Measurements from ENCODE around the gene RBM18.
A peak's percentile ranks its signal among the peaks of the same experiment; 100 is the strongest.

The RBM18 gene

DNA sequence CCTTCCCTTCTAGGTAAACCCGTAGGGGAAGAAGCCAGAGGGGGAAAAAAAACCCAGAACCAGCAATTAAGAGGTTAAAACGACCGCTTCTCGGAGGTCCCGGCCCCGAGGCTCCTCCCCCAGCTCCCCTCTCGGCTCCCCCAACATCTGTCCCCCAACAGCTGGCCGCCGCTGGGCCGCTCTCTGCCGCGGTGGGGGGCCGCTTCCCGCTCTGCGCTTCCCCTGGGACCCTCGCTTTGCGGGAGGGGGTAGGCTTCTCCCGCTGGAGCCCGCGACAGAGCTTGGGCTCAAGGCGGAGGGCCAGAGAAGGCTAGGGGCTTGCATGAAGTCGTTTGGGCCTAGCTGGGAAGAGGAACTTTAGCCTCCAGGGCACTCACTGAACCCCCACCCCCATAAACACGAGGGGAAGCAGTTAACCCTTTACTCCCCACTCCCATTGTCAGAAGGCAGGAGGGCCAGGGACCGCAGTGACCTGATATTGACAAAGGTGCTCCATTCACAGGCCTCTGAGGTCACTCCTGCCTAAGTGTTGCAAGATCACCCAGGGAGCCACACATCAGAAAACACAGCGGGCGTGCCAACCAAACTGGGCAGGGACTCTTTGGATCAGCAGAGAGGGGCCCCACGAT is 43.3 kb downstream of the RBM18 start:
- DNase-seq (ENCODE audit: low read depth), result no peak

DNA sequence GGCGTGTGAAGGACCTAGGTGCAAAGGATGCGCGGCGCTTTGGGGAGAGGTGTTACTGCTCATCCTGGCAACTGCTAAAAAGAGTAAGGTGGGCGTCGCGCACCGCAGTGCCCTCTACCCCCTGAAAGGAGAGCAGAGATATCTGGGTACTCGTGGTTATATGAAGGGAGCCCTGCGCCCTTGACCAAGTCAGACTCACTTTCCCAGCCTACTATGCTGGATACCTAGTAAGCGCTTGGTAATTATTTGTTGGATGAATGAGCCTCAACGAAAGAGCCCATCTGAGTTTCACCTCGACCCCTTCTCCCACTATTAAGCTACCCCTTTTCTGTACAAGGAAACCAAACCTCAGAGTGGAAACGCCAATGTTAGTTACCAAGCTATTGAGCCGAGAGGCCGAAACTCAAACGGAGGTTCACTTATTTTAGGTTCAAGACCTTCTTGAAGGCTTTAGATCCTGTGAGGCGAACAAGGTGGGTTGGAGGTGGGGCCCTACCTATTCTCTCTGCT is 43.9 kb downstream of the RBM18 start:
- DNase-seq (ENCODE audit: low read depth), result no peak

- no peak for DNase-seq (ENCODE audit: low read depth)
Measured at GRCh38 chr9:122219856-122220672, 44.6 kb downstream of the RBM18 start.

- no peak for DNase-seq (ENCODE audit: low read depth)
Measured at GRCh38 chr9:122218935-122219855, 45.4 kb downstream of the RBM18 start.

DNA sequence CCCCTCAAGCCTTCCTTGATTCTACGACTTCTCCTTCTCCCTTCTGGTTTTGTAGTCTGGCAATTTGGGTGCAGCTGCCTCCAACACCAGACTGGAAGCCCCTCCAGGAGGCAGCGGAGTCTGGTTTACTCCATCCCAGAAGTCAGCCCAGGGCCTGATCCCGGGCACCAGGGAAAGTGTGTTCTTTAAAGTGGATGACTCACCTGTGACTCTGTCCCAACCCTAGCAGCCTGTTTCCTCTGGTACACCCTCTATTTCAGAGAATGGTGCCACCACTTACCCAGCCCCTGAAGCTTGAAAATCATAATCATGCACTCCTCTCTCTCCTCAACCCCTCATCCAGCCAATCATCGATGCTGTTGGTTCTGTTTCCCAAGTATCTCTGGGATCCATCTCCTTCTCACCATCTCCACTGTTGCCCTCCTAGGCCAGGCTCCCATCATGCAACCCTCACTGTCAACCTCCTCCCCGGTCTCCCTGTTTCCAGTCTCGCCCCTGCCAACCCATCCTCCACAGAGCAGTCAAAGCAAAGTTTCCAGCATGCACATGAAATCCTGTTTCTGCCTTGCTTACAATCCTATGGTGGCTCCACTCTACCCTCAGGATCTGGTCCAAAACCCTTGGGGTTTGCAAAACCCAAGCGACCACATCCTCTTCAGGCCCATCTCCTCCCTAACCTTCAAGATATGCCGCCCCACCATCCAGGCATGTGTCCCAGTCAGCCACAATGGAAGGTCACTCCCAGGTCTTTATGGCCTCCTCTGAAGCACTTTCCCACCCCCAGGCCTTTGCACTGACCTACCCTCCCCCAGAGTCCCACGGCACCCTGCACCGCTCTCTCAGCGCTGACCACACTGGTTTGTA is 46.3 kb downstream of the RBM18 start:
- DNase-seq (ENCODE audit: low read depth), result no peak

DNA sequence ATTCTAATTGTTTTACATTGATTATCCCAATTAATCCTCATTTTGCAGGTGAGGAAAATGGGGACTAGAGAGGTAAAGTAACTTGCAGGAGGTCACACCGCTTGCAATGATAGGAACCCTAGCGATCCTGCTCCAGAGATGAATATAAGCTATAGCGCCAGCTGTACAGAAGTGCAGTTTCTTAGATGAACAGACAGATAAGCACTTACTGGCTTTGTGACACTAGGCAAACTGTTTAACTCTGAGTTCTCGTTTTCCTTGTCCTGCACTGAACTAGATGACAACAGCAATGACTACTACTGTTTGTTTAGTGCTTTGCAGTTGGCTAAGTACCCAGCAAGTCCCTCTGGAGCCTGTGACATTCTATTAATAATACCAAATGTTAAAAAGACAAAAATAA is 47.0 kb downstream of the RBM18 start:
- DNase-seq (ENCODE audit: low read depth), result no peak

- no peak for DNase-seq (ENCODE audit: low read depth)
Measured at GRCh38 chr9:122216798-122217418, 47.7 kb downstream of the RBM18 start.

- DNase-seq (ENCODE audit: low read depth), result no peak
Measured at GRCh38 chr9:122216138-122216797, 48.4 kb downstream of the RBM18 start.

DNA sequence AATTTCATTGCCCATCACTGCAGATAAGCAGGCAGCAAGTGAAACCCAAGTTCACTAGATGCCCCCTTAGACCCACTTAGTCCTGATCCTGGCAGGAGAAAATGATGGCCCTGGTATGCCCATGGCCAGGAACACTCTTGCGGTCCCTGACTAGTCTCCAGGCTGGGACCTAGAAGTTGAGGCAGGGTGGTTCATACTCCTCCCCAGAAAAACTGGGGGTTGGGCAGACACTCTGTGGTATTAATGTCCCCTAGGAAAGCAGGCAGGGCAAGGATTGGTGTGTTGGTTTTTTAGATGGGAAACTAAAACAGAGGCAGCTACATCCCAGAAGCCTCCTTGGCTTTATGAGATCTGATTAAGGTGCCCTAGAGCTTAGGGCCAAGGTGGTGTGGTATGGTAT is 49.0 kb downstream of the RBM18 start:
- DNase-seq (ENCODE audit: low read depth), result no peak

- DNase-seq (ENCODE audit: low read depth), result no peak
Measured at GRCh38 chr9:122214507-122214906, 50.1 kb downstream of the RBM18 start.

DNA sequence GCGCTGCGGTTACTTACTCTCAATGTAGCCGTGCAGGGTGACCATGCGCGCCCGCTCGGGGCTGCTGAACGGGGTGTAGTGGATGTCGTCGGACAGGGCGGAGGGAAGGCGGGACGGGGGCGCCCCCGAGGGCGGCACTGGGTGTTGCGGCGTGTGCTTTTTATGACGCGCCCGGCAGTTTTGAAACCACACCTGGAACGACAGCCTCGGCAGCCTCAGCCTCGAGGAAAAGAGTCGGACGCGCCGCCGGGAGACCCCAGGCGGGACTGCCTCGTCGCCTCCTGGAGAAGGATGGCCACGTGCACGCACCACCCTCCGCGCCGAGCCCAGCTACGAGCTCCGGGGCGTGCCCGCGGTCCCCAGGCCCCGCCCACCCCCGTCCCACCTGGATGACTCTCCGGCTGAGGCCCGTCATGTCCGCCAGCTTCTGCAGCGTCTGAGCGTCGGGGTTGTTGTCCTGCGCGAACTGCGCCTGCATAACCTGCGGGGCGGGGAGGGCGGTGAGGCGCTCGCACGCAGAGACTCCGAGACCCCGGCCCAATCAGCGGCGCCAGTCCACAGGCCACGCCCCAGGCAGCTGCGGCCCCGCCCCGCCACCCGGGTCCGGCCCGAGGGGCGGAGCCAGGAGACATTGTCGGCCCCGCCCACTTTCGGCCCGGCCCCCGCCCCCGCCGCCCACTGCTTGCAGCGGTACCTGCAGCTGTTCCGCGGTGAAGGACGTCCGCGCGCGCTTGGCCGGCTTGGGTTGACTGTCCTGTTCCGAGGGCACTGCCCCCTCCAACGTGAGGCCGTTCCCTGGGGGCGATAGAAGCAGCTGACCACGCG is 50.8 kb downstream of the RBM18 start:
- peak; percentile 26 for DNase-seq (ENCODE audit: low read depth)

- no peak for DNase-seq (ENCODE audit: low read depth)
Measured at GRCh38 chr9:122213102-122213588, 51.5 kb downstream of the RBM18 start.

- DNase-seq (ENCODE audit: low read depth), result no peak
Measured at GRCh38 chr9:122212473-122213004, 52.1 kb downstream of the RBM18 start.

DNA sequence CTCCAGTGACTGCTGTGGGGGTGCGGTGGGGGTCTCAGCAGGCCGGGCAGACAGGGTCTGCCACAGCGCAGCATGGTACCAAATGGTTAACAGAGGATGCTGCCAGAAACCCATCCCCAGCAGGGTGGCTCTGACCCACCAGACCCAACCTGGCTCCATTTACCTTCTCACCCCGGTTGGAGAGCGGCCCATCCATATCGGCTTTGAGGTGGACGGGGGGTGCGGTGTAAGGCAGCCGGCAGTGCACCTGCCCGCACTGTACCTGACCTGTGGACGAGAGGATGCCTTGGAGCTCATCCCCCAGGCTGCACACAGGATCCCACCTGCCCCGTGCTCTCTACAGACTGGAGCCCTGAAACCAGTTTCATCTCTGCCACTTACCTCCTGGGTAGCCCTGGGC is 55.2 kb downstream of the RBM18 start:
- no peak for DNase-seq (ENCODE audit: low read depth)

GRCh38 chr9:122207096-122207495 is 57.5 kb downstream of the RBM18 start:
- DNase-seq (ENCODE audit: low read depth), result no peak

- no peak for DNase-seq (ENCODE audit: low read depth)
Measured at GRCh38 chr9:122206118-122207046, 58.3 kb downstream of the RBM18 start.

DNA sequence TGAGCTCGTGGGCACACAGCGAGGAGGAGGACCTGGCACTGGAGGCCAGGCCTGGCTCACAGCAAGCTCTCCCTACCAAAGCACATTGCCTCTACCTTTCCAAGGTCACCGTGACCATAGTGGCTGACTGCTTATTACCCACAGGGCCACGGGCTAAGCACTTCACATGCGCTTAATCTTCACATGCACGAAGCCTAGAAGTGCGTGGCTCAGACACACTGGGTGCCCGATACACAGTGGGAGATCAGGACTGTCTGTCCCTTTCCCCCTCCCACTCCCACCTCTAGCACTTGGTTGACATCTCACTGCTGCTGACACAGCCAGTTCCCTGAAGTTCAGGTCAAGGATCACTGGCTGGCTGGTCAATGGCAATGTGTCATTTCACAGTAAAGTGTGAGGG is 59.5 kb downstream of the RBM18 start:
- DNase-seq (ENCODE audit: low read depth), result no peak

GRCh38 chr9:122204491-122204890 is 60.1 kb downstream of the RBM18 start:
- DNase-seq (ENCODE audit: low read depth), result no peak

All from stimulated activated CD8-positive, alpha-beta memory T cell treated with anti-CD3 and anti-CD28 coated beads, Interleukin-4, amount 100 ng/mL, for 24 hours (primary cell).